B cell (primary cell): ENCODE results near the gene CD180. TPM values are rescaled to one million over a fixed set of nuclear protein-coding genes. Genes with fewer than 3 reads are reported as not detected.
A peak's percentile ranks its signal among the peaks of the same experiment; 100 is the strongest.

ENCODE experiments used
- ATAC-seq: fragments of 200-7000 bp; cut with Tn5 transposase; one replicate; pipeline ENCODE4 v1.10.0; 2021; ENCODE audit warnings: low read depth, mild to moderate bottlenecking, moderate number of reproducible peaks, moderate library complexity
- CTCF ChIA-PET: fragments of 350-600 bp; sonication (Branson Sonifier 250); formaldehyde crosslinking; loops from one replicate; lab custom pipeline; 2021; ENCODE audit warnings: antibody characterized with exemption, inconsistent platforms; lab: Charles Lee
- POLR2A ChIA-PET: fragments of 350-600 bp; sonication (Branson Sonifier 250); formaldehyde crosslinking; loops from one replicate; lab custom pipeline; 2021; ENCODE audit warnings: antibody characterized with exemption; lab: Charles Lee
- DNase-seq: peaks from one replicate; pipeline ENCODE4 v3.0.0; 2013
- H2AFZ ChIP-seq: 2 replicates; pipeline ENCODE4 v1.6.1; 2012; ENCODE audit warnings: mild to moderate bottlenecking, low read depth, low read length; ENCODE audit not compliant: insufficient read depth, poor library complexity, severe bottlenecking
- H3K27ac ChIP-seq, 2 donors: 1 replicate in 1 of 2; 2 replicates in 1 of 2; pipeline ENCODE4 v1.5.1; 2012 to 2013; ENCODE audit warnings: low read length in 2 of 2, mild to moderate bottlenecking in 2 of 2, moderate library complexity in 1 of 2
- H3K27me3 ChIP-seq, 4 experiments: fragments of 200-600 bp in 1 of 4; sonication (generic) in 1 of 4; replicated peaks in 1 of 4; 1 replicate in 2 of 4; 2 replicates in 2 of 4; pipeline versions ENCODE4 v1.6.1 to v1.7.0; 2013 to 2016; ENCODE audit warnings: low read length in 3 of 4, mild to moderate bottlenecking in 2 of 4, mixed read lengths in 1 of 4, moderate library complexity in 1 of 4; ENCODE audit not compliant: insufficient read depth in 4 of 4, control insufficient read depth in 3 of 4; ENCODE audit errors: control extremely low read depth in 1 of 4
- H3K36me3 ChIP-seq, 2 experiments: replicated peaks in 1 of 2; 1 replicate in 1 of 2; 2 replicates in 1 of 2; pipeline versions ENCODE4 v1.6.1 to v1.7.1; 2013; ENCODE audit warnings: low read length in 1 of 2; ENCODE audit not compliant: insufficient read depth in 2 of 2, control insufficient read depth in 1 of 2; ENCODE audit errors: control extremely low read depth in 1 of 2, extremely low read depth in 1 of 2
- H3K4me1 ChIP-seq, 2 donors: fragments of 200-600 bp in 1 of 2; sonication (generic) in 1 of 2; 1 replicate in 1 of 2; 2 replicates in 1 of 2; pipeline versions ENCODE4 v1.5.1 to v1.6.1; 2013 to 2017; ENCODE audit warnings: low read length in 2 of 2; ENCODE audit not compliant: control insufficient read depth in 2 of 2, insufficient read depth in 2 of 2
- H3K4me2 ChIP-seq: replicated peaks from 2 replicates; pipeline ENCODE3; 2012; ENCODE audit warnings: mild to moderate bottlenecking, low read depth, low read length; ENCODE audit not compliant: poor library complexity, severe bottlenecking
- H3K4me3 ChIP-seq, 5 experiments: fragments of 200-600 bp in 1 of 5; sonication (generic) in 1 of 5; 1 replicate in 3 of 5; 2 replicates in 2 of 5; pipeline versions ENCODE4 v1.5.1 to v1.7.0; 2011 to 2016; ENCODE audit warnings: low read length in 4 of 5, mild to moderate bottlenecking in 4 of 5, low read depth in 2 of 5, control low read depth in 1 of 5, moderate library complexity in 1 of 5; ENCODE audit not compliant: insufficient read depth in 1 of 5; ENCODE audit errors: control extremely low read depth in 1 of 5, extremely low read depth in 1 of 5
- H3K79me2 ChIP-seq: fragments of 200-600 bp; sonication (generic); one replicate; pipeline ENCODE4 v1.6.0; 2016; ENCODE audit warnings: low read length; ENCODE audit not compliant: control insufficient read depth, insufficient read depth
- H3K9ac ChIP-seq: fragments of 200-600 bp; sonication (generic); 2 replicates; pipeline ENCODE4 v1.6.1; 2017; ENCODE audit warnings: mild to moderate bottlenecking, low read length, moderate library complexity
- H3K9me3 ChIP-seq, 3 donors: one replicate each; pipeline versions ENCODE4 v1.6.1 to v1.7.1; 2013; ENCODE audit warnings: low read length in 2 of 3; ENCODE audit not compliant: control insufficient read depth in 2 of 3, insufficient read depth in 1 of 3; ENCODE audit errors: control extremely low read depth in 1 of 3
- H4K20me1 ChIP-seq: 2 replicates; pipeline ENCODE4 v1.6.0; 2012; ENCODE audit warnings: mild to moderate bottlenecking, low read length; ENCODE audit not compliant: insufficient read depth, control insufficient read depth, poor library complexity, severe bottlenecking
- H3K27ac Mint-ChIP-seq: one replicate; pipeline ENCODE4 v1.8.0; 2021; ENCODE audit warnings: mixed read lengths
- H3K27me3 Mint-ChIP-seq: one replicate; pipeline ENCODE4 v1.8.0; 2021; ENCODE audit warnings: mixed read lengths
- H3K4me1 Mint-ChIP-seq: one replicate; pipeline ENCODE4 v1.8.0; 2021; ENCODE audit warnings: mixed read lengths
- H3K4me3 Mint-ChIP-seq: one replicate; pipeline ENCODE4 v1.8.0; 2021; ENCODE audit warnings: mixed read lengths
- H3K9me3 Mint-ChIP-seq: one replicate; pipeline ENCODE4 v1.8.0; 2022; ENCODE audit warnings: mixed read lengths; ENCODE audit not compliant: insufficient read depth
- CTCF ChIP-seq: fragments of 200-600 bp; IDR thresholded peaks from one replicate; pipeline ENCODE4 v1.8.0; 2022; ENCODE audit warnings: antibody characterized with exemption, mild to moderate bottlenecking
- EZH2 ChIP-seq: IDR thresholded peaks from 2 replicates; pipeline ENCODE4 v1.6.1; 2012; ENCODE audit warnings: borderline replicate concordance, low read depth, mild to moderate bottlenecking, moderate library complexity, low read length; ENCODE audit not compliant: insufficient read depth, poor library complexity, severe bottlenecking
- WGBS: methylation state at CpG from one replicate; pipeline ENCODE4 v1.1.5; 2013; ENCODE audit warnings: missing lambda C conversion rate; ENCODE audit not compliant: insufficient coverage; 5-methylcytosine and 5-hydroxymethylcytosine counted together
- intact Hi-C: fragments of 100-400 bp; cut with micrococcal nuclease; formaldehyde crosslinking; loops from one replicate; pipeline ENCODE4 v1.10.0; 2022
- polyA plus RNA-seq: library from polyadenylated mRNA; depleted of rRNA; stranded (reverse); fragments of >200 nt; gene quantifications from 2 replicates; pipeline ENCODE4 v1.2.3, GENCODE V29; 2012
- total RNA-seq, 2 donors: library from RNA; stranded (reverse); fragments of 120-200 nt in 1 of 2; gene quantifications; 1 replicate in 1 of 2; 2 replicates in 1 of 2; pipeline versions ENCODE4 v1.2.3 to v1.2.4, GENCODE V29; 2013 to 2022

Gene CD180
- total and polyA plus RNA-seq, 2 donors (not counting 1 experiment from before 2014, with no cell fraction given) = 16.1 to 16.4 TPM

- Mint-ChIP-seq H3K4me3 (peak overlapping the region; percentile 66), H3K4me1 (peaks cover 78% of the 10 kb centered on the region), H3K27me3 (no peaks in the 10 kb centered on the region), H3K9me3 (peaks cover 3% of the 10 kb centered on the region), H3K27ac (peak overlapping the region; percentile 92)
- TF ChIP-seq EZH2 = no peak
- no peak for TF ChIP-seq CTCF
- Histone ChIP-seq H4K20me1 (no peaks in the 10 kb centered on the region), H3K9ac (peak overlapping the region; percentile 40), H3K36me3 (no peaks in the 10 kb centered on the region), H2AFZ (peak overlapping the region; percentile 4), H3K4me1 (peaks cover 74 to 75% of the 10 kb centered on the region in 2 donors), H3K4me2 (peak overlapping the region; percentile 69), H3K27me3 (no peaks in the 10 kb centered on the region), H3K4me3 (peak overlapping the region in 2 of 5 experiments; percentile 42 to 47), H3K79me2 (peaks cover 55% of the 10 kb centered on the region), H3K9me3 (peaks cover 0 to 15% (median 7%) of the 10 kb centered on the region in 3 donors), H3K27ac (peak overlapping the region; percentile 86 to 88)
- ChIA-PET CTCF (interaction anchor here (0.7 to 13.8 kb wide), 16 partner anchors 9 to 1213 kb away, joined by 3 to 582 read pairs (median 4); partner anchors contain the start of gene CD180), POLR2A (interaction anchor here (0.6 to 3.0 kb wide), 10 partner anchors 8 to 50 kb away, joined by 3 to 19 read pairs (median 4); partner anchors contain the start of gene CD180)
- DNase-seq = peak; percentile 86
- 0% methylated on average over 3 of the region's 4 CpGs for WGBS
- ATAC-seq = peak; percentile 79
- intact Hi-C loops = loop anchor here (1.0 to 5.0 kb wide), 6 partner anchors 8 to 1280 kb away; partner anchors contain the start of gene ERBIN
Measured at GRCh38 chr5:67206929-67207328, 10.3 kb upstream of the CD180 start.

- Mint-ChIP-seq H3K27ac (peak overlapping the region; percentile 92), H3K4me3 (peak overlapping the region; percentile 66), H3K4me1 (peaks cover 81% of the 10 kb centered on the region), H3K9me3 (peaks cover 3% of the 10 kb centered on the region), H3K27me3 (no peaks in the 10 kb centered on the region)
- H4K20me1 ChIP-seq = no peaks in the 10 kb centered on the region
- peak overlapping the region; percentile 27 for H2AFZ ChIP-seq
- TF ChIP-seq CTCF = no peak
- no peak for TF ChIP-seq EZH2
- DNase-seq (peak; percentile 60), ATAC-seq (peak; percentile 8)
- peak overlapping the region in 4 of 5 experiments; percentile 18 to 47 (median 31) for H3K4me3 ChIP-seq
- H3K79me2 ChIP-seq = peaks cover 57% of the 10 kb centered on the region
- intact Hi-C loops = loop anchor here (2.0 to 5.0 kb wide), 5 partner anchors 20 to 1279 kb away; partner anchors contain the start of gene ERBIN
- POLR2A ChIA-PET = interaction anchor here (0.6 to 3.0 kb wide), 9 partner anchors 7 to 42 kb away, joined by 3 to 19 read pairs (median 3); partner anchors contain the start of gene CD180
- H3K4me2 ChIP-seq = peak overlapping the region; percentile 69
- CTCF ChIA-PET = interaction anchor here (1.0 to 13.8 kb wide), 12 partner anchors 10 to 1046 kb away, joined by 3 to 582 read pairs (median 6); partner anchors contain the start of gene CD180
- no peaks in the 10 kb centered on the region for H3K27me3 ChIP-seq
- peak overlapping the region; percentile 40 for H3K9ac ChIP-seq
- H3K36me3 ChIP-seq = no peaks in the 10 kb centered on the region
- peaks cover 79 to 80% of the 10 kb centered on the region in 2 donors for H3K4me1 ChIP-seq
- no CpG with 5 or more reads among the region's 2 CpGs for WGBS
- peaks cover 0 to 19% (median 7%) of the 10 kb centered on the region in 3 donors for H3K9me3 ChIP-seq
- H3K27ac ChIP-seq = peak overlapping the region; percentile 86 to 88
Measured at GRCh38 chr5:67206461-67206860, 9.9 kb upstream of the CD180 start.
